ENCODE results near the gene TOMM6.

Gene TOMM6

GRCh38 chr6:41791984-41792383 is 4.5 kb downstream of the TOMM6 start:
- no peak overlapping the region for H2BK12ac ChIP-seq (ENCODE audit: low read length)
- no peak overlapping the region for H3K23ac ChIP-seq (ENCODE audit: low read depth, low read length, poor library complexity)
- no peaks in the 10 kb centered on the region for H3K4me1 ChIP-seq (ENCODE audit: control insufficient read depth in 2 of 2, insufficient read depth in 1 of 2, low read depth in 1 of 2, low read length in 2 of 2)
- H4K91ac ChIP-seq (ENCODE audit: low read depth, low read length, poor library complexity): no peak overlapping the region
- H2AFZ ChIP-seq (ENCODE audit: low read length): no peak overlapping the region
- no peaks in the 10 kb centered on the region for H3K9me3 ChIP-seq (replicated peaks in 1 of 2; ENCODE audit: control insufficient read depth in 2 of 2, insufficient read depth in 1 of 2, low read depth in 1 of 2, low read length in 2 of 2)
- no peak overlapping the region for H3K14ac ChIP-seq (ENCODE audit: low read length)
- H3K18ac ChIP-seq (ENCODE audit: low read length): no peak overlapping the region
- no peak overlapping the region for H2AK5ac ChIP-seq (ENCODE audit: low read depth, low read length)
- H3K4me2 ChIP-seq (ENCODE audit: insufficient read depth, low read length, poor library complexity, severe bottlenecking): no peak overlapping the region
- H3K9ac ChIP-seq (ENCODE audit: low read depth, low read length, poor library complexity): no peak overlapping the region
- no peak overlapping the region for H3K4me3 ChIP-seq (ENCODE audit: low read length in 2 of 2)
- H3K79me1 ChIP-seq (ENCODE audit: low read depth, low read length): no peaks in the 10 kb centered on the region
- no peaks in the 10 kb centered on the region for H3K27me3 ChIP-seq (ENCODE audit: control insufficient read depth in 3 of 3, insufficient read depth in 3 of 3, low read depth in 1 of 3, low read length in 3 of 3)
- H3K4ac ChIP-seq (ENCODE audit: low read length): no peak overlapping the region
- no peak overlapping the region for H2BK15ac ChIP-seq (ENCODE audit: low read length)
- no CpG with 5 or more reads among the region's 4 CpGs for WGBS, 2 donors (ENCODE audit: extremely low coverage in 2 of 2, insufficient read length in 2 of 2, insufficient replicate concordance in 1 of 2)
- H2BK5ac ChIP-seq (ENCODE audit: low read length): no peak overlapping the region
- peaks cover 24 to 76% of the 10 kb centered on the region in 2 donors for H3K36me3 ChIP-seq (replicated peaks in 1 of 2; ENCODE audit: control insufficient read depth in 2 of 2, insufficient read depth in 2 of 2, low read length in 2 of 2)
- DNase-seq (ENCODE audit: low spot score): no peak
- H4K8ac ChIP-seq (ENCODE audit: low read depth, low read length): no peak overlapping the region
- no peak overlapping the region for H2BK120ac ChIP-seq (ENCODE audit: low read depth, low read length)
- no peak overlapping the region for H3K27ac ChIP-seq (replicated peaks; ENCODE audit: low read length)

- Histone ChIP-seq H3K18ac (ENCODE audit: low read length) (no peak overlapping the region), H3K14ac (ENCODE audit: low read length) (no peak overlapping the region), H3K79me1 (ENCODE audit: low read depth, low read length) (no peaks in the 10 kb centered on the region), H3K4me2 (ENCODE audit: insufficient read depth, low read length, poor library complexity, severe bottlenecking) (no peak overlapping the region), H2BK120ac (ENCODE audit: low read depth, low read length) (no peak overlapping the region), H3K27me3 (ENCODE audit: control insufficient read depth in 3 of 3, insufficient read depth in 3 of 3, low read depth in 1 of 3, low read length in 3 of 3) (no peaks in the 10 kb centered on the region), H3K36me3 (replicated peaks in 1 of 2; ENCODE audit: control insufficient read depth in 2 of 2, insufficient read depth in 2 of 2, low read length in 2 of 2) (peaks cover 29 to 92% of the 10 kb centered on the region in 2 donors), H3K9ac (ENCODE audit: low read depth, low read length, poor library complexity) (no peak overlapping the region), H2BK12ac (ENCODE audit: low read length) (no peak overlapping the region), H3K4me1 (ENCODE audit: control insufficient read depth in 2 of 2, insufficient read depth in 1 of 2, low read depth in 1 of 2, low read length in 2 of 2) (no peaks in the 10 kb centered on the region), H2BK5ac (ENCODE audit: low read length) (no peak overlapping the region), H3K27ac (replicated peaks; ENCODE audit: low read length) (no peak overlapping the region), H3K23ac (ENCODE audit: low read depth, low read length, poor library complexity) (no peak overlapping the region), H4K91ac (ENCODE audit: low read depth, low read length, poor library complexity) (no peak overlapping the region), H3K4me3 (ENCODE audit: low read length in 2 of 2) (no peak overlapping the region), H3K9me3 (replicated peaks in 1 of 2; ENCODE audit: control insufficient read depth in 2 of 2, insufficient read depth in 1 of 2, low read depth in 1 of 2, low read length in 2 of 2) (no peaks in the 10 kb centered on the region), H2AFZ (ENCODE audit: low read length) (no peak overlapping the region), H3K4ac (ENCODE audit: low read length) (no peak overlapping the region), H4K8ac (ENCODE audit: low read depth, low read length) (no peak overlapping the region), H2AK5ac (ENCODE audit: low read depth, low read length) (no peak overlapping the region), H2BK15ac (ENCODE audit: low read length) (no peak overlapping the region)
- no CpG with 5 or more reads among the region's 2 CpGs for WGBS, 2 donors (ENCODE audit: extremely low coverage in 2 of 2, insufficient read length in 2 of 2, insufficient replicate concordance in 1 of 2)
- no peak for DNase-seq (ENCODE audit: low spot score)
Observed at GRCh38 chr6:41796474-41796873, 9.0 kb downstream of the TOMM6 start.

GRCh38 chr6:41798901-41799558 is 11.5 kb downstream of the TOMM6 start:
- Histone ChIP-seq H3K4me3 (ENCODE audit: low read length in 2 of 2) (no peak overlapping the region), H4K91ac (ENCODE audit: low read depth, low read length, poor library complexity) (no peak overlapping the region), H2BK120ac (ENCODE audit: low read depth, low read length) (no peak overlapping the region), H3K23ac (ENCODE audit: low read depth, low read length, poor library complexity) (no peak overlapping the region), H3K27ac (replicated peaks; ENCODE audit: low read length) (no peak overlapping the region), H3K14ac (ENCODE audit: low read length) (no peak overlapping the region), H3K4me1 (ENCODE audit: control insufficient read depth in 2 of 2, insufficient read depth in 1 of 2, low read depth in 1 of 2, low read length in 2 of 2) (no peaks in the 10 kb centered on the region), H3K9me3 (replicated peaks in 1 of 2; ENCODE audit: control insufficient read depth in 2 of 2, insufficient read depth in 1 of 2, low read depth in 1 of 2, low read length in 2 of 2) (no peaks in the 10 kb centered on the region), H3K79me1 (ENCODE audit: low read depth, low read length) (peaks cover 2% of the 10 kb centered on the region), H3K36me3 (replicated peaks in 1 of 2; ENCODE audit: control insufficient read depth in 2 of 2, insufficient read depth in 2 of 2, low read length in 2 of 2) (peaks cover 33 to 87% of the 10 kb centered on the region in 2 donors), H2AK5ac (ENCODE audit: low read depth, low read length) (no peak overlapping the region), H3K9ac (ENCODE audit: low read depth, low read length, poor library complexity) (no peak overlapping the region), H2BK5ac (ENCODE audit: low read length) (no peak overlapping the region), H3K18ac (ENCODE audit: low read length) (no peak overlapping the region), H2AFZ (ENCODE audit: low read length) (no peak overlapping the region), H3K4ac (ENCODE audit: low read length) (no peak overlapping the region), H3K4me2 (ENCODE audit: insufficient read depth, low read length, poor library complexity, severe bottlenecking) (no peak overlapping the region), H3K27me3 (ENCODE audit: control insufficient read depth in 3 of 3, insufficient read depth in 3 of 3, low read depth in 1 of 3, low read length in 3 of 3) (no peaks in the 10 kb centered on the region), H2BK12ac (ENCODE audit: low read length) (no peak overlapping the region), H4K8ac (ENCODE audit: low read depth, low read length) (no peak overlapping the region), H2BK15ac (ENCODE audit: low read length) (no peak overlapping the region)
- DNase-seq (ENCODE audit: low spot score): no peak
- no CpG with 5 or more reads among the region's 7 CpGs for WGBS, 2 donors (ENCODE audit: extremely low coverage in 2 of 2, insufficient read length in 2 of 2, insufficient replicate concordance in 1 of 2)

- Histone ChIP-seq H3K36me3 (replicated peaks in 1 of 2; ENCODE audit: control insufficient read depth in 2 of 2, insufficient read depth in 2 of 2, low read length in 2 of 2) (peaks cover 37 to 87% of the 10 kb centered on the region in 2 donors), H4K8ac (ENCODE audit: low read depth, low read length) (no peak overlapping the region), H3K4me1 (ENCODE audit: control insufficient read depth in 2 of 2, insufficient read depth in 1 of 2, low read depth in 1 of 2, low read length in 2 of 2) (no peaks in the 10 kb centered on the region), H3K79me1 (ENCODE audit: low read depth, low read length) (peaks cover 5% of the 10 kb centered on the region), H3K4ac (ENCODE audit: low read length) (no peak overlapping the region), H2BK15ac (ENCODE audit: low read length) (no peak overlapping the region), H3K9me3 (replicated peaks in 1 of 2; ENCODE audit: control insufficient read depth in 2 of 2, insufficient read depth in 1 of 2, low read depth in 1 of 2, low read length in 2 of 2) (no peaks in the 10 kb centered on the region), H2AK5ac (ENCODE audit: low read depth, low read length) (no peak overlapping the region), H3K4me3 (ENCODE audit: low read length in 2 of 2) (peak overlapping the region in 1 of 2 donors; percentile 39), H3K4me2 (ENCODE audit: insufficient read depth, low read length, poor library complexity, severe bottlenecking) (no peak overlapping the region), H4K91ac (ENCODE audit: low read depth, low read length, poor library complexity) (no peak overlapping the region), H2BK5ac (ENCODE audit: low read length) (no peak overlapping the region), H3K27me3 (ENCODE audit: control insufficient read depth in 3 of 3, insufficient read depth in 3 of 3, low read depth in 1 of 3, low read length in 3 of 3) (no peaks in the 10 kb centered on the region), H2AFZ (ENCODE audit: low read length) (no peak overlapping the region), H3K23ac (ENCODE audit: low read depth, low read length, poor library complexity) (no peak overlapping the region), H2BK120ac (ENCODE audit: low read depth, low read length) (no peak overlapping the region), H3K9ac (ENCODE audit: low read depth, low read length, poor library complexity) (no peak overlapping the region), H2BK12ac (ENCODE audit: low read length) (no peak overlapping the region), H3K14ac (ENCODE audit: low read length) (no peak overlapping the region), H3K27ac (replicated peaks; ENCODE audit: low read length) (no peak overlapping the region), H3K18ac (ENCODE audit: low read length) (no peak overlapping the region)
- WGBS, 2 donors (ENCODE audit: extremely low coverage in 2 of 2, insufficient read length in 2 of 2, insufficient replicate concordance in 1 of 2): no CpG with 5 or more reads among the region's 2 CpGs
- no peak for DNase-seq (ENCODE audit: low spot score)
Observed at GRCh38 chr6:41799559-41799911, 12.0 kb downstream of the TOMM6 start.

All from neuronal stem cell (in vitro differentiated cells).